ENCODE data around the gene PRR18. TPM values are rescaled to one million over a fixed set of nuclear protein-coding genes. Genes with fewer than 3 reads are reported as not detected.

Gene PRR18
- total RNA-seq, 4 donors from 2014 or later, result 0.21 to 0.67 (median 0.59) TPM; not detected in 1

DNA sequence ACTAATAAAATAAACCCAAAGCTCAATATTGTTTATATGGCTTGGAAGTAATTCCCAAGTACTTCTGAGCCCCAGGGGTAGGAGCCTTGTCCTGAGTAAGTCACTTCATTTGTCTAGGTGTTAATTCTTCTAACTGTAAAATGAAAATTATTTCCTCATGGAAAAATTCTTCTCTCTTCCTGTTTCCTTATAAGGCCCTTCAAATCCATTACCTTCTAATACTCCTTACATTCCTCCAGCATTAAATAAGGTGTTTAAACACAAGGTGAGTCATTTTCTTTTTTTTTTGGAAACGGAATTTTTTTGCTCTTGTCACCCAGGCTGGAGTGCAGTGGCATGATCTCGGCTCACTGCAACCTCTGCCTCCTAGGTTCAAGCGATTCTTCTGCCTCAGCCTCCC is 41.9 kb downstream of the PRR18 start:
- no peaks in the 10 kb centered on the region for H3K27me3 ChIP-seq
- TF ChIP-seq, protein P1, sequence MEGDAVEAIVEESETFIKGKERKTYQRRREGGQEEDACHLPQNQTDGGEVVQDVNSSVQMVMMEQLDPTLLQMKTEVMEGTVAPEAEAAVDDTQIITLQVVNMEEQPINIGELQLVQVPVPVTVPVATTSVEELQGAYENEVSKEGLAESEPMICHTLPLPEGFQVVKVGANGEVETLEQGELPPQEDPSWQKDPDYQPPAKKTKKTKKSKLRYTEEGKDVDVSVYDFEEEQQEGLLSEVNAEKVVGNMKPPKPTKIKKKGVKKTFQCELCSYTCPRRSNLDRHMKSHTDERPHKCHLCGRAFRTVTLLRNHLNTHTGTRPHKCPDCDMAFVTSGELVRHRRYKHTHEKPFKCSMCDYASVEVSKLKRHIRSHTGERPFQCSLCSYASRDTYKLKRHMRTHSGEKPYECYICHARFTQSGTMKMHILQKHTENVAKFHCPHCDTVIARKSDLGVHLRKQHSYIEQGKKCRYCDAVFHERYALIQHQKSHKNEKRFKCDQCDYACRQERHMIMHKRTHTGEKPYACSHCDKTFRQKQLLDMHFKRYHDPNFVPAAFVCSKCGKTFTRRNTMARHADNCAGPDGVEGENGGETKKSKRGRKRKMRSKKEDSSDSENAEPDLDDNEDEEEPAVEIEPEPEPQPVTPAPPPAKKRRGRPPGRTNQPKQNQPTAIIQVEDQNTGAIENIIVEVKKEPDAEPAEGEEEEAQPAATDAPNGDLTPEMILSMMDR (IDR thresholded peaks at IDR 0.05), result no peak
- no peaks in the 10 kb centered on the region for H3K4me1 ChIP-seq
- intact Hi-C loops (cut with DNase I), result no loop called here
- no peaks in the 10 kb centered on the region for H3K9me3 ChIP-seq
- WGBS, 2 donors, result 87 to 91% methylated on average over 3 of the region's 3 CpGs
- no peaks in the 10 kb centered on the region for H3K36me3 ChIP-seq
- no peak for DNase-seq
- H3K4me3 ChIP-seq (replicated peaks in 1 of 3), result no peak overlapping the region
- no peak overlapping the region for H3K27ac ChIP-seq

DNA sequence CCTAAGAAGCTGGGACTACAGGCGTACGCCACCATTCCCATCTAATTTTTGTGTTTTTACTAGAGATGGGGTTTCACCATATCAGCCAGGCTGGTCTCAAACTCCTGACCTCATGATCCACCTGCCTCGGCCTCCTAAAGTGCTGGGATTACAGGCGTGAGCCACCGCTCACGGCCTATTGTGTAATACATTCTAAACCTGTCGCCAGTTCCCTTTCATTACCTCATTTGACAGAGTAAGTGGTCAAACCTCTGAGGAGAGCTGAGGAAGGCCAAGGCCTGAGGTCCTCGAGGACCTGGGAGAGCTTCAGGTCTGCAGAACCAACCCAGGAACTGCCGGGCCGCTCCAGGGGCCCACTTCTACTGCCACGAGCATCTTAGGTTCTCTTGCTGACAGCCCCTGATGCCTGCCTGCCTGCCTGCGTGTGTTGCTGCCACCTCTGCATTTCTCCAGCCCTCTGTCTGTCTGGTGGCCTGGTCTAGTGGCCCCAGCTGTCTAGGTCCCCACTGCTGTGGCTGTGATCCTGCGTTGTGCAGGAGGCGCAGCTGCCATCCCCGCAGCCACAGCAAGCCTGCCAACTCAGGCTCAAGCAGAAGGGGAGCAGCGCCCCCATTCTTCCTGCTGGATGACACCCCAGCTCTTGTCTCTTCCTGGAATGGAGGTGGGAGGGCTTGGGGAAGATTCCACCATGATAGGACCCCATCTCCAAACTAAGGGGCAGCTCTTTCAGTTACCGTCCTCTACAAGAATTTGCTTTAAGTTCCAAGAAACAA is 45.3 kb downstream of the PRR18 start:
- Histone ChIP-seq H3K27ac (no peak overlapping the region), H3K4me1 (no peaks in the 10 kb centered on the region), H3K9me3 (no peaks in the 10 kb centered on the region), H3K36me3 (no peaks in the 10 kb centered on the region), H3K4me3 (replicated peaks in 1 of 3) (no peak overlapping the region), H3K27me3 (no peaks in the 10 kb centered on the region)
- TF ChIP-seq, protein P1 (IDR thresholded peaks at IDR 0.05), result no peak
- TF ChIP-seq POLR2A (IDR thresholded peaks at IDR 0.05), result no peak
- DNase-seq, result no peak
- intact Hi-C loops (cut with DNase I), result no loop called here
- WGBS, 2 donors, result 88 to 89% methylated on average over 14 to 16 of the region's 17 CpGs

DNA sequence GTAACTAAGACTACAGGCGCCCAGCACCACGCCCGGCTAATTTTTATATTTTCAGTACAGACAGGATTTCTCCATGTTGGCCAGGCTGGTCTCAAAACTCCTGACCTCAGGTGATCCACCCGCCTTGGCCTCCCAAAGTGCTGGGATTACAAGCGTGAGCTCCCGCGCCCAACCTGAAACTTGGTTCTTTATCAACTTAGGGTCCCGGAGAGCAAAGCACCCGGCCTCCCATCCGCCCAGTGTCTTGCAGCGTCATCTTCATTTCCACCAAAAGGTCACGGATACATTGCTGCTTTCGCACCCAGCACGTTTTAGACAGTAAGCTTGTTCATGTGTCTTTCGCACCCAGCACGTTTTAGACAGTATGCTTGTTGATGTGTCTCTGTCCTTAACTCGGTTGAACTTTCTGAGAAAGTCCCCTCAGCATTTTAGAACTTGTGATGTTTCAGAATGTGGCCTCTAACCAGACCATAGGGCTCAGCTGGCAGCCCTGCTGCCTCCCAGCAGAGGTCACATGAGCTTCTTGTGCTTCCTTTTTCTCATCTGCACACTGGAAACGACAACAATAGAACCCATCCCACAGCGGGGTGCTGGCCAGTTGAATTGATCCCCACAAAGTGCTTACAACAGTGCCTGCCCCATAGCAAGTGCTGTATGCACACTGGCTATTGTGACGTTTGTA is 48.8 kb downstream of the PRR18 start:
- no peak for DNase-seq
- Histone ChIP-seq H3K4me1 (peaks cover 0 to 5% of the 10 kb centered on the region in 2 donors), H3K27ac (no peak overlapping the region), H3K27me3 (no peaks in the 10 kb centered on the region), H3K36me3 (no peaks in the 10 kb centered on the region), H3K4me3 (replicated peaks in 1 of 3) (no peak overlapping the region), H3K9me3 (no peaks in the 10 kb centered on the region)
- WGBS, 2 donors, result 82 to 88% methylated on average over 20 of the region's 20 CpGs
- TF ChIP-seq, protein P1 (IDR thresholded peaks at IDR 0.05), result no peak
- TF ChIP-seq POLR2A (IDR thresholded peaks at IDR 0.05), result no peak
- intact Hi-C loops (cut with DNase I), result no loop called here

DNA sequence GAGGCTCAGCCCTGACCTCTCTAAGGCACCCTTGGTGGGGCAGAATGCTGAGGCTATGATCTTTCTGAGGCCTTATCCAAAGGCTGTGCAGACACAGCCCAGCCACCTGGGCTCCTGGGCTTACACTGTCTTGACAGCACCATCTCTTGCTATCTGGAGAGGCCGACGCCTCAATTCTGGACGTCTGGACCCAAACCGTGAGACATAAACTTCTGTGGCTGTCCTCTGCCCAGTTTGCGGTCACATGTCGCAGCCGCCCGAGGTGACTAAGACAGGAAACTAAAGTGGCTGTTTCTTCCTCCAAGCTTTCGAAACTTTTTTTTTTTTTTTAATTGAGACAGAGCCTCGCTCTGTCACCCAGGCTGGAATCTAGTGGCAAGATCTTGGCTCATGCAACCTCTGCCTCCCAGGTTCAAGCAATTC is 49.3 kb downstream of the PRR18 start:
- Histone ChIP-seq H3K9me3 (no peaks in the 10 kb centered on the region), H3K27ac (no peak overlapping the region), H3K27me3 (no peaks in the 10 kb centered on the region), H3K36me3 (no peaks in the 10 kb centered on the region), H3K4me3 (replicated peaks in 1 of 3) (no peak overlapping the region), H3K4me1 (peaks cover 0 to 8% of the 10 kb centered on the region in 2 donors)
- TF ChIP-seq, protein P1 (IDR thresholded peaks at IDR 0.05), result no peak
- no peak for TF ChIP-seq POLR2A (IDR thresholded peaks at IDR 0.05)
- 71 to 83% methylated on average over 10 of the region's 10 CpGs for WGBS, 2 donors
- no peak for DNase-seq
- intact Hi-C loops (cut with DNase I), result no loop called here

DNA sequence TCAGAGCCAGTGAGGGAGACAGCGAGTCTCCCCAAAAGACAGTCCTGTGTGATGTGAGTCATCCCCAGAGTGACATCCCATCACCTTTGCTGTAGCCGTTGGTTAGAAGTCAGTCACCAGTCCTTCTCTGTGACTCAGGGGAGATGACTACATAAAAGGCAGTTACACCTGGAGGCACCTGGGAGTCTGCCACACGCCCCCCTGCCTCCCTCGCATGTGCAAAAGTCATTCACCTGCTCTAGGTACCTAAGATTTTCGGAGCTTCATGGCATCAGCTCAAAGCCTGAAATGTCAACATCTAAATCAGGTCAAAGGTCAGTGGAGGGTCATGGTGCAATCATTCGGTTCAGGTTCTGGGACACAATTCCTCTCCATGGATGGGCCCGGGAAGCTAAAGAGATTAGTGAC is 50.3 kb downstream of the PRR18 start:
- TF ChIP-seq POLR2A (IDR thresholded peaks at IDR 0.05), result no peak
- TF ChIP-seq, protein P1 (IDR thresholded peaks at IDR 0.05), result no peak
- Histone ChIP-seq H3K27me3 (no peaks in the 10 kb centered on the region), H3K36me3 (no peaks in the 10 kb centered on the region), H3K4me1 (peaks cover 0 to 8% of the 10 kb centered on the region in 2 donors), H3K9me3 (no peaks in the 10 kb centered on the region), H3K27ac (no peak overlapping the region), H3K4me3 (replicated peaks in 1 of 3) (no peak overlapping the region)
- 73 to 81% methylated on average over 7 of the region's 7 CpGs for WGBS, 2 donors
- intact Hi-C loops (cut with DNase I), result no loop called here
- no peak for DNase-seq

Measured in thyroid gland (tissue), 4 donors.